Cardiac muscle cell (in vitro differentiated cells and primary cell): ENCODE data around the gene KIRREL3. TPM values are rescaled to one million over a fixed set of nuclear protein-coding genes. Genes with fewer than 3 reads are reported as not detected.

Source experiments
- DNase-seq, 2 donors: peaks; one replicate each; pipeline versions ENCODE4 v3.0.0 to v3.0.0-alpha.2; 2010 to 2017; ENCODE audit warnings: low read depth in 1 of 2, low spot score in 1 of 2
- H3K27ac ChIP-seq: fragments of 200-600 bp; sonication (generic); 2 replicates; pipeline ENCODE4 v1.5.1; 2016
- H3K27me3 ChIP-seq: fragments of 200-600 bp; sonication (generic); 2 replicates; pipeline ENCODE4 v1.6.0; 2016; ENCODE audit warnings: control low read depth
- H3K36me3 ChIP-seq: fragments of 200-600 bp; sonication (generic); 2 replicates; pipeline ENCODE4 v1.5.1; 2016; ENCODE audit warnings: control low read depth
- H3K4me1 ChIP-seq: fragments of 200-600 bp; sonication (generic); 2 replicates; pipeline ENCODE4 v1.8.1; 2017; ENCODE audit warnings: low read depth, mild to moderate bottlenecking, mixed run types
- H3K4me3 ChIP-seq: fragments of 200-600 bp; sonication (generic); 2 replicates; pipeline ENCODE4 v1.5.1; 2016; ENCODE audit warnings: mild to moderate bottlenecking
- H3K9me3 ChIP-seq: fragments of 200-600 bp; sonication (generic); 2 replicates; pipeline ENCODE4 v1.5.1; 2017; ENCODE audit warnings: low read depth, mild to moderate bottlenecking, control low read depth
- polyA plus RNA-seq: library from polyadenylated mRNA; unstranded; fragments of >200 nt; fragmentation: Nextera tagmentation; extraction: Ambion mirVana; gene quantifications from 2 replicates; pipeline ENCODE4 v1.2.1, GENCODE V29; 2016
- total RNA-seq: library from RNA; depleted of rRNA; stranded (reverse); fragments of >200 nt; gene quantifications from 2 replicates; pipeline ENCODE4 v1.2.3, GENCODE V29; 2016
- TF ChIP-seq, protein P1 (sequence below): IDR thresholded peaks from 2 replicates; pipeline ENCODE4 v1.5.1; 2012; ENCODE audit warnings: low read depth, mild to moderate bottlenecking, low read length

Gene KIRREL3
- total and polyA plus RNA-seq, 2 experiments from 2014 or later: 0.12 to 0.89 TPM

DNA sequence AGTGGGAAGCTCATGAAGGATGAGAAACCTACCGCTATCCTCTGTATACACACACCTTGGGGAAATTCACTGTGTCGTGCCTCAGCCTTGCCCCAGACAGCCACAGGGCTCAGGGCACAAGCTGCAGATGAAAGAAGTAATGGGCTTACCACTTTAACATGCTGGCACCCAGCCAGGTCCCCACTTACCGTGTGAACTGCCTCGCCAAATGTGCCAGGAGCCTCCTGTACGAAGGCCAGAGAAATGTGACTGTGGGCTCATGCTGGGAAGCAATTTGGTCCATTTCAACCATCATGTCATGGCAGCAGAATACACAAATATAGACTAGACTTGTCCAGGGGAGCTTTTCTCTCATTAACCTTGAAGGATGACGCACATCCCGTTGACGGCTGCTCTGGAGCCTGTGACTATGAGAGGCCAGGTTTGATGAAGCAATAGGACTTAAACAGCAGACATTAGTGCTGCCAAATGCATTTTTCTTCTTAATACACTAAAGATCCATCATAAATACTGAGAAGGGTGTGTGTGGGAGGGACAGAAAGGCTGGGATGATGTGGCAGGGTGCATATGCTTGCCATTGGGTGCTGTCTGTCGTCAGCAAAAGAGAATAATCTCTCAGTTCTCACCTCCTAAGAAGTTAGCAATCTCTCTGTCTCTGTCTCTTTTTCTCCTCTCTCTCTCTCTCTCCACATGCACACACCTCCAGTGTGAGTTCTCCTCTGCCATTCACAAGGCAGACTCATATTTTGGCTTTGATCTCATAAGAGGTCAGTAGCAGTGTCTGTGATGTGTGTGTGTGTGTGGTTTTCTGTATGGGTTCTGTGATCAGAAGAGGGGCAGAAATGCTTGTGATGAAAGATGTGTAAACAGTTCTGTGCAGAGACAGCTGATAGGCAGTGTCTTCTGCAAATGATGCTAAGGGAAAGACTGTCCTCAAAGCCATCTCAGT, 142.4 kb downstream of the KIRREL3 start:
- Histone ChIP-seq H3K4me3 (no peak overlapping the region), H3K27ac (no peak overlapping the region), H3K4me1 (no peaks in the 10 kb centered on the region), H3K36me3 (no peaks in the 10 kb centered on the region), H3K9me3 (no peaks in the 10 kb centered on the region), H3K27me3 (peaks cover 39% of the 10 kb centered on the region)
- DNase-seq: peak in 1 of 2 donors; percentile 21
- TF ChIP-seq, protein P1, sequence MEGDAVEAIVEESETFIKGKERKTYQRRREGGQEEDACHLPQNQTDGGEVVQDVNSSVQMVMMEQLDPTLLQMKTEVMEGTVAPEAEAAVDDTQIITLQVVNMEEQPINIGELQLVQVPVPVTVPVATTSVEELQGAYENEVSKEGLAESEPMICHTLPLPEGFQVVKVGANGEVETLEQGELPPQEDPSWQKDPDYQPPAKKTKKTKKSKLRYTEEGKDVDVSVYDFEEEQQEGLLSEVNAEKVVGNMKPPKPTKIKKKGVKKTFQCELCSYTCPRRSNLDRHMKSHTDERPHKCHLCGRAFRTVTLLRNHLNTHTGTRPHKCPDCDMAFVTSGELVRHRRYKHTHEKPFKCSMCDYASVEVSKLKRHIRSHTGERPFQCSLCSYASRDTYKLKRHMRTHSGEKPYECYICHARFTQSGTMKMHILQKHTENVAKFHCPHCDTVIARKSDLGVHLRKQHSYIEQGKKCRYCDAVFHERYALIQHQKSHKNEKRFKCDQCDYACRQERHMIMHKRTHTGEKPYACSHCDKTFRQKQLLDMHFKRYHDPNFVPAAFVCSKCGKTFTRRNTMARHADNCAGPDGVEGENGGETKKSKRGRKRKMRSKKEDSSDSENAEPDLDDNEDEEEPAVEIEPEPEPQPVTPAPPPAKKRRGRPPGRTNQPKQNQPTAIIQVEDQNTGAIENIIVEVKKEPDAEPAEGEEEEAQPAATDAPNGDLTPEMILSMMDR: no peak

DNA sequence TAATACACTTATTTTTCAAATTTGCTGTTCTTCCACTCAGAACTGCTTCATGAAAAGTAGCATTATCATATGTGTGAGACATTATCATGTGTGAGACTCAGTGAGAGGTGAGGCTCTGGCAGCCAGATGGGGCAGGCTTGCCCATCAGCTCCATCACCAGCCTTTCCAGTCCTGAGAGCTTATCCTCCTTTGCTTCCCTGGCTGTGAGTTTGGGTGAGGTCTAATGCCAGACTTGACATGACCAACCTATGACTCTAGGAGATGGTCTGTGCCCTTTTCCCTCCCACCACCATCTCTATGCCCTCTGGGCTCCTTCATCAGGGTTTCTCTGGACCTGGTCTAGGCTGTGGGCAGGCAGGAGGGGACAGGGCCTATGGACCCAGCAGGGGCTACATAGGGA, 145.0 kb downstream of the KIRREL3 start:
- no peak for DNase-seq
- Histone ChIP-seq H3K4me3 (no peak overlapping the region), H3K27ac (no peak overlapping the region), H3K27me3 (peaks cover 18% of the 10 kb centered on the region), H3K4me1 (no peaks in the 10 kb centered on the region), H3K9me3 (no peaks in the 10 kb centered on the region), H3K36me3 (no peaks in the 10 kb centered on the region)
- TF ChIP-seq, protein P1: no peak

DNA sequence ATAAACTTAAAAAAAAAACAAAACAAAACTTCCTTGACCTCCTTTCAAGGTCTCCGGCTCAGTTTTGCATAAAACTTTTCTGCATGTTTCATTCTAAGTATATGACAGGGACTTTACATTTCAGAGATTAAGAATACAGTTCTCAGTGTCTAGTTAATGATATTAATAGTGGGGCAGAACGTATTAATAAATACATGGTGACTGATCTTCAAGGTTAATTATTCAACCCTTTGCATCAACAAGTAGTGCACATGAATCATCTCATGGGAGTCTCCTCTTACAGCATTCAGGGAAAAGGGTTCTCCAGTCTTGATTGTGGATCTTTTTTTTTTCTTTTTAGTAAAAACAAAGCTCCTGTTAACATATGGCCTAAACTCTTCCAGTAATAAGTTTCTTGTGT, 146.8 kb downstream of the KIRREL3 start:
- TF ChIP-seq, protein P1: no peak
- H3K27me3 ChIP-seq: peaks cover 2% of the 10 kb centered on the region
- no peaks in the 10 kb centered on the region for H3K36me3 ChIP-seq
- H3K27ac ChIP-seq: no peak overlapping the region
- no peak for DNase-seq
- H3K9me3 ChIP-seq: no peaks in the 10 kb centered on the region
- H3K4me1 ChIP-seq: no peaks in the 10 kb centered on the region
- no peak overlapping the region for H3K4me3 ChIP-seq

GRCh38 chr11:126844789-126845188, 155.8 kb downstream of the KIRREL3 start:
- Histone ChIP-seq H3K27me3 (no peaks in the 10 kb centered on the region), H3K4me1 (no peaks in the 10 kb centered on the region), H3K27ac (no peak overlapping the region), H3K36me3 (no peaks in the 10 kb centered on the region), H3K4me3 (no peak overlapping the region), H3K9me3 (no peaks in the 10 kb centered on the region)
- TF ChIP-seq, protein P1: no peak
- no peak for DNase-seq

DNA sequence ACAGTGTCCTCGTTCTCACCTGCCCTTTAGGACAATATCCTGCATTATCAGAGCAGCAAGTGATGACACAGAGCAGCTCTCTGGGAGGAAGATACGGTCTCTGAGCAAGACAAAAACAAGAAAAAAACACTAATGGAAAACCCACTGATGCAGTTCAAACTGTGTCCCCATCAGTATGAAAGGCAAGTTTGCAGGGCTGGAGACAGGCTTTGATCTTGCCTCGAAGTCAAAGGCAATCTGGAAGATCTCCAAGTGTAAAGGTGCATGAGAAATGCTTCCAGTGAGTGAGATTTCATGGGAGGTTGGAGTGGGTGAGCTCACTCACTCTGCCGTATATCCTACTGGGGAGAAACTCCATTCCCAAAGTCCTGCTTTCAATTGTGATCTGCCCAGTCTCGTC, 157.5 kb downstream of the KIRREL3 start:
- H3K4me3 ChIP-seq: no peak overlapping the region
- no peaks in the 10 kb centered on the region for H3K27me3 ChIP-seq
- H3K4me1 ChIP-seq: no peaks in the 10 kb centered on the region
- H3K36me3 ChIP-seq: no peaks in the 10 kb centered on the region
- H3K27ac ChIP-seq: no peak overlapping the region
- TF ChIP-seq, protein P1: no peak
- DNase-seq: no peak
- no peaks in the 10 kb centered on the region for H3K9me3 ChIP-seq
